Dermis blood vessel endothelial cell (primary cell): ENCODE measurements around the gene TBC1D17. TPM values are rescaled to one million over a fixed set of nuclear protein-coding genes. Genes with fewer than 3 reads are reported as not detected.
A peak's percentile ranks its signal among the peaks of the same experiment; 100 is the strongest.
"Not testable (repeated sequence)": the region's sequence is repeated elsewhere in the genome, so short reads cannot be mapped to it uniquely, and the experiment has no call there.

ENCODE experiments used
- DNase-seq: peaks from one replicate; pipeline ENCODE4 v3.0.0; 2010
- total RNA-seq: library from RNA; depleted of rRNA; stranded (reverse); fragments of >200 nt; gene quantifications from 2 replicates; pipeline ENCODE4 v1.2.3, GENCODE V29; 2014

The TBC1D17 gene
- total RNA-seq, 1 donor from 2014 or later: 7.5 TPM

- DNase-seq: no peak
Observed at GRCh38 chr19:49923055-49924003, 45.8 kb downstream of the TBC1D17 start.

DNA sequence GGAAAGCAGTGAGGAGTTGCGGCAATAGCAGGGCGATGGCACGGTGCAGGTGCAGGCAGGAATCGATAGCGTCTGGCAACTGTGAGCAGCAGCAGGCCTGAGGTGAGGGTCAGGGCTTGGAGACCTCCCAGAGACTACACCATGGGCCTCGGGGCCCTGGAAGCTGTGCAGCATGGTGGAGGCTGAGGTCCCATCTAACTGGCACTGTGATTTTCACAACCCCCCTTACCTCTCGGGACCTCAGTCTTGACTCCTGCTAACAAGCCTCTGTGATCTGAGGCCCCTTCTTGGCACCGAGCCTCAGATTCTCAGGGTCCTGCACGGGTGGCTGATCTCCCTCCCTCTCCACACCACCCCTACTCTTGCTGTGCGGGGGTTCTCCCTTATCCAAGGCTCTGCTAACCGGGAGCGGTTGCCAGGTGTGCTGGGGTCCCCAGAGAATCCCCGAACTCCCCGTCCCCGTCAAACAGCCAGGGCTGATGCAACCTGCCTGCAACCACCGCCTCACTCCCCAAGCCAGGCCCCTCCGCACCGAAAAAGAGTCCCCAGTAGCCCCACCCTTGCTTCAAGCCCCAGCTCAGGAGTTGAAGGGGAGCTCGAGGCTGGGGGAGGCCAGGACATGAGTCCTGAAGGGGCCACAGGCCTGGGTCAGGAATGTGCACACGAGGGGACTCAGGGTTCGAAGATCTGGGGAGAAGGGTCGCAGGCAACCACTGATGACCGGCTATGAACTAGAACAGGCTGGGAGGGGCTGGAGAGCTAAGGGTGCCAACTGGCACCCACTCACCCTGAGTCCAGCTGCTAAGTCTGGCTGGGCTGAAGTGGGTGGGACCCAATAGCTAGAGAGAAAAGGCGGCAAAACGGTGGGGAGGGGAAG, 46.7 kb downstream of the TBC1D17 start:
- no peak for DNase-seq

DNA sequence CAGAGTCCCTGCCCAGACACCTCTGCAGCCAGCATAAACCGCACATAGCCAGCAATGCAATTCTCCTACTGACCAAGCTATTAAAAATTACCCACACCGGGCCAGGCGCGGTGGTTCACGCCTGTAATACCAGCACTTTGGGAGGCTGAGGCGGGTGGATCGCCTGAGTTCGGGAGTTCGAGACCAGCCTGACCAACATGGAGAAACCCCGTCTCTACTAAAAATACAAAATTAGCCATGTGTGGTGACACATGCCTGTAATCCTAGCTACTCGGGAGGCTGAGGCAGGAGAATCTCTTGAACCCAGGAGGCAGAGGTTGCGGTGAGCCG, 47.3 kb downstream of the TBC1D17 start:
- not testable (repeated sequence) for DNase-seq

DNA sequence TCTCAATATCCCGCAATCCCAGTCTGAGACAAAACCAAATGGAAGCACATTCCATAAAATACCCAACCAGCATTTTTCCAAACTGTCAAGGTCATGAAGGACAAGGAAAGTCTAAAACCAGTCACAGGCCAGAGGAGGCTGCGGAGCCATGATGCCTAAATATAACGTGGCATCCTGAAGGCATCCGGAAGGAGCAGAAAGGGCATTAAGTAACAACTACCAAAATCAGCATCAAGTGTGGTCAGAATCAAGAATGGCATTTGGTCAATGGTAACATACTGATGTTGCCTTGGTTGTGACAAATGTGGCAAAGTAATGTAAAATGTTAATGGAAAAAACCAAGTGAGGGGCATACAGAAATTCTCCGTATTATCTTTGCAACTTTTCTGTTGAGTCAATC, 48.0 kb downstream of the TBC1D17 start:
- DNase-seq: no peak

DNA sequence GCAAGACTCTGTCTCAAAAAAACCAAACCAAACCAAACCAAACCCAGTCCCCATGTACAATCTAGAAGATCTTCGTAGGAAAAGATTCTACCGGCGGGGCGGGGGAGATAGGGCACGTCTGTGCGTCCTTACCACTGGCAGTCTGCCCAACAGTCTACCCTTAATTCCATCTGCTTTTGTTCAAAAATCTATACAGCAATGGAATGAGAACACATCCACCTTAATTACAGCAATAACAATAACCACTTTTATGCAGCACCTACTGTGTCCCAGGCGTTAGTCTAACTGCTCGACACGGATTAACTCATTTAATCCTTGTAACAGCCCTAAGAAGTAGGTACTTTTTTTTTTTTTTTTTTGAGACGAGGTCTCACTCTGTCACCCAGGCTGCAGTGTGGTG, 49.0 kb downstream of the TBC1D17 start:
- no peak for DNase-seq

GRCh38 chr19:49927526-49928264, 50.2 kb downstream of the TBC1D17 start:
- no peak for DNase-seq

DNA sequence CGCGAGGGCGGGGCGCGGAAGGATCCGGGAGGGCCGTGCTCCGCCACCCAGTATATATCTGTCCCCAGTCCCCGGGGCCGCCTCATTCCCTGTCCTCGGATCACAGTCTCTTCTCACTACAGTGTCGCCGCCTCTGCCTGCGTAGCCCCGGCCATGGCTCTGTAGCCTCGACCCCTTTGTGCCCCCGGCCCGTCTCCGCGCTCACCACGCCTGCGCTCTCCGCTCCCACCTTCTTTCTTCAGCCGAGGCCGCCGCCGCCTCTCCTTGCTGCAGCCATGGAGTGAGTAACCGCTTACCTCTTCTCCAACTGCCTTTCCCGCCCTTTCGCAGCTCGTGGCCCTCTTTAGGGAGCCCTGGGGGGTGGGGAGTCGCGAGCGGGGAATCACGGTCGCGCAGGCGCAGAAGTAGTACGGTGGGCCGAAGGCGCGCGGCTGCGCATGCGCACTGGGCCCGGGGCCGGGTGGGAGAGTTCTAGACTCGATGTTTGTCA, 51.7 kb downstream of the TBC1D17 start, which contains the start of the genes ATF5 and NUP62:
Gene ATF5 (plus strand): TSS at position 85 of the 490 bp plus-strand sequence. CDS start 1,646 bp downstream, outside the sequence.
Gene NUP62 (minus strand): TSS at position 384 of the 490 bp plus-strand sequence. CDS start 19,697 bp downstream, outside the sequence.
- peak; percentile 82 for DNase-seq

DNA sequence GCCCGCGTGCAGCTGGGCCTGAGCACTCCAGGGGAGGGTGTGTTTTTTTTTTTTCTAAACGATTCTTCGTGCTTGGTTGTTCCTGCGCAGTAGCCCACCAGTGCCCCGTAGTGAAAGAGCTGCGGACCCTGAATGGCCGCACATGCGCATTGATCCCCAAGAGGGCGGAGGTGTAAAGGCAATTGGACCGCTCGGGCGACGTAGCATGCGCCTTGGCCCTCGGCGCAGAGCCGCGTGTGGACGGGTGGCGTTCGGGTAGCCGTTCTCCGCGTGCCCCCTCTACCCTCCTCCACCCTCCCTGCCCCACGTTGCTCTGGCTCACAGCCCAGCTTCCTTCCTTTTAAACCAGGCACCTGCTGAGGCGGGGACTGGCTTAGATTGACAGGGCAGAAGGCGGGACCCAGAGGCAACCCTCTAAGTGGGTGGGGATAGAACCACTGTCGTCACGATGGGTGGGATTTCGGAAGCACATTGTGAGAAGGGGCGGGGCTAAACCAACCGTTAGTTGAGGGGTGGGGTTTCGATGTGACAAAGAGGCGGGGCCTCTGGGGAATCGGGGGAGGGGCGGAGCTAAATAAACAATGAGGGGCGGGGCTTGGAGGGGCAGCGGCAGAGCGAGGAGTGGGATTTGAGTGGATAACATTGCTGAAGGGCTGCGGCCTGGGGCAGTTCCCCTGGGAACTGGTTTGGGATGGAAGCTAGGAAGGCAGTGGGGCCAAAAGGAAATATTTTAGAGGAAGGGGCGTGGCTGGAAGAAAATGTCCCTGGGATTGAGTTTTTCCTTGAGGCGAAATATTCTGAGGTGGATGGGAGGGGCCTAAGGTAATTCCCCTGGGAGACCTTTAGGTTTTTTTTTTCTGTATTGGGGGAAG, 52.3 kb downstream of the TBC1D17 start:
- peak; percentile 99 for DNase-seq

GRCh38 chr19:49930483-49931011, 53.0 kb downstream of the TBC1D17 start:
- DNase-seq: peak; percentile 21

DNA sequence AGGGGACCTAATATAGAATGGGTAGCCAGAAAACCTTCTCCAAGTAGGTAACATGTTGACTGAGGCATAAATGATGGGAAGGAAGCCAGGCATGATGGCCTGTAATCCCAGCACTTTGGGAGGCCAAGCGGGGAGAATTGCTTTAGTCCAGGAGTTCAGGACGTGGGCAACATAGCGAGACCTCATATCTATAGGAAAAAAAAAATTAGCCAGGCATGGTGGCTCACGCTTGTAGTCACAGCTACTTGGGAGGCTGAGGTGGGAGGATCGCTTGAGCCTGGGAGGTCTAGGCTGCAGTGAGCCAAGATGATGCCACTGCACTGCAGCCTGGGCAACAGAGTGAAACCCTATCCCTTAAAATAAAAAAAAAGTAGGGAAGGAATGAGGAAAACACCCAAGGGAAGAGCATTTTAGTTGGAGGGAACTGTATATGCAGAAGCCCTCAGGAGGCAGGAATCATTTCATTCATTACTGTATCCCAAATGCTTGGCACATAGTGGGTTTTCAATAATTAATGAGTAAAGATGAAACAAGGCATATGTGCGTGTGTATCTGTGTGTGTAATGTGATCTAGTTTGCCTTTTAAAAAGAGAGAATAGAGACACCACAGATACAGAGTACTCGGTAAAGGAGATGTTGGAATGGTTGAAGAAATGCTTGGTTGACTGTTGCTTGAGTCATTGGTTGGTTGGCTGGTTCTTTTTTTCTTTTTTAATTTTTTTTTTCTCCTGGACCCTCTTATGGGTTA, 54.0 kb downstream of the TBC1D17 start:
- no peak for DNase-seq

DNA sequence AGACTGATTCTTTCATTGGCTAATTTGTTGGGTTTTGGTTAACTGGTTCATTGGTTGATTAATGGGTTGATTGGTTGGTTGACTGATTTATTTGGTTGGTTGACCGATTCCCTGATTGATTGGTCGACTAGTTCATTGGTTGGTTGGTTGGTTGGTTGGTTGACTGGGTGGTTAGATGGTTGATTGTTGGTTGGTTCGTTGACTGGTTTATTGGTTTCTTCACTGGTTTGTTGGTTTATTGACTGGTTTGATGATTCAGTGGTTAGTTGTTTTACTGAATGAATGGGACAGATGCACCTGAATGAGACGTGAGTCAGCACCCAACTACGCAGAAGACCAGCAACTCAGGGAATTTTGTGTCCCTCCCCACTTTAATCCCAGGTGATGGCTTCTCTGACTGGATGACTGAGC, 54.5 kb downstream of the TBC1D17 start:
- no peak for DNase-seq

DNA sequence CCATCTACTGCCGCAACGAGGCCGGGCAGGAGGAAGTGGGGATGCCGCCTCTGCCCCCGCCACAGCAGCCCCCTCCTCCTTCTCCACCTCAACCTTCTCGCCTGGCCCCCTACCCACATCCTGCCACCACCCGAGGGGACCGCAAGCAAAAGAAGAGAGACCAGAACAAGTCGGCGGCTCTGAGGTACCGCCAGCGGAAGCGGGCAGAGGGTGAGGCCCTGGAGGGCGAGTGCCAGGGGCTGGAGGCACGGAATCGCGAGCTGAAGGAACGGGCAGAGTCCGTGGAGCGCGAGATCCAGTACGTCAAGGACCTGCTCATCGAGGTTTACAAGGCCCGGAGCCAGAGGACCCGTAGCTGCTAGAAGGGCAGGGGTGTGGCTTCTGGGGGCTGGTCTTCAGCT, 55.2 kb downstream of the TBC1D17 start:
- DNase-seq: no peak

DNA sequence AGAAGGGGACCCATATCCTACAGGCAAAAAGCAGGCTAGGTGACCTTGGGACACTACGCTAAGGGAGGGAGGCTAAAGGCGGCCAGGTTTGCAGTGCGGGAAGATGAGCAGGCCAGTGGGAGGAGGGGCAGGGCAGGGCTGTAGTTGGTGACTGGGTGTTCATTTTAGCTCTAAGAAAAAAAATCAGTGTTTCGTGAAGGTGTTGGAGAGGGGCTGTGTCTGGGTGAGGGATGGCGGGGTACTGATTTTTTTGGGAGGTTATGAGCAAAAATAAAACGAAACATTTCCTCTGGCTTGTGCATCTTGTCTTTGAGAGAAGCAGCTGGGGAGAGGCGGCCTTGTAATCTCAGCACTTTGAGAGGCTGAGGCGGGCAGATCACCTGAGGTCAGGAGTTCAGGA, 56.1 kb downstream of the TBC1D17 start:
- no peak for DNase-seq

GRCh38 chr19:49936549-49936948, 59.0 kb downstream of the TBC1D17 start:
- DNase-seq: no peak

DNA sequence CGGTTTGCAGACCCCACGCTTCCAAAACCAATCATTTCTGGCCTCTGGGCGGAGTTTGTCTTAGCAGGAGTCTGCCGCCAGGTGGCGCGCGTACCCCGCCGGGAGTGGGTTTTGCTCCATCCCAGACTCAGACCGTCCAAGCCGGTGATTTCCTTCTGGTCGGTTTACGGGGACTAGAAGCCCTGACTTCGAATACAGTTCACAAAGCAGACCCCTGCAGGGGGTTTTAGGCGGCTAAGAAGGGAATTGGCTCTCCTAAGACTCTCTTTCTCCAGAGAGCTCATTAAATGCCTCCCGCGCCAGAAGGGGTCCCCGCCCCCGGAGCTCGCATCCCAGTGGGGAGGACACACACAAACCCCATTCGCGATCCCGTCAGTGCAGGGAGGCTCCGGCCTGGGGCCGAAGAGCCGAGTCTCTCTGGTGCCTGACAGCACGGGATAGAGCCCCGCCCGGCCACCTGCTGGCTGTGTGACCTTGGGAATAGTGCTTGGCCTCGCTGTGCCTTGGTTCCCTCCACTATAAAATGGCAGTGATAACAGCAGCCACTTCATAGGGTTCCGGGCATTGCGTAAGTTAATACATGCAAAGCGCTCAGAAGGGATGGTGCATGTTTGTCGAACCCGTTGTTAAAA, 60.4 kb downstream of the TBC1D17 start:
- peak; percentile 81 for DNase-seq
